GM12892 (cell line): ENCODE measurements around the gene CLIC5.

Source experiments
- POLR2A ChIP-seq: IDR thresholded peaks from 2 replicates; pipeline ENCODE4 v1.6.1; 2011; ENCODE audit warnings: low read depth, low read length, control low read depth
- POLR2AphosphoS5 ChIP-seq: IDR thresholded peaks from 2 replicates; pipeline ENCODE4 v1.6.1; 2011; ENCODE audit warnings: low read depth, low read length, control low read depth
- TAF1 ChIP-seq: IDR thresholded peaks from 2 replicates; pipeline ENCODE4 v1.6.1; 2011; ENCODE audit warnings: low read depth, mild to moderate bottlenecking, control low read depth, low read length, borderline replicate concordance

GRCh38 chr6:45946352-45946751 lies 69.3 kb downstream of the CLIC5 start:
- no peak for TF ChIP-seq POLR2A
- TF ChIP-seq POLR2AphosphoS5 = no peak
- no peak for TF ChIP-seq TAF1
